ENCODE results near the gene LCA5L. TPM values are rescaled to one million over a fixed set of nuclear protein-coding genes. Genes with fewer than 3 reads are reported as not detected.

Gene LCA5L
- total RNA-seq, 1 donor from 2014 or later: 1.1 TPM

GRCh38 chr21:39366563-39366962 is 79.0 kb downstream of the LCA5L start:
- Mint-ChIP-seq H3K9me3 (ENCODE audit: unreplicated experiment) (peaks cover 6% of the 10 kb centered on the region), H3K27me3 (ENCODE audit: unreplicated experiment) (peaks cover 18% of the 10 kb centered on the region), H3K27ac (ENCODE audit: unreplicated experiment) (no peak overlapping the region), H3K4me1 (ENCODE audit: unreplicated experiment) (peaks cover 9% of the 10 kb centered on the region), H3K4me3 (ENCODE audit: unreplicated experiment) (no peak overlapping the region), H3K36me3 (ENCODE audit: unreplicated experiment) (no peaks in the 10 kb centered on the region)
- TF ChIP-seq CTCF (IDR thresholded peaks at IDR 0.05): no peak
- no peak for DNase-seq (ENCODE audit: extremely low spot score, unreplicated experiment)

- H3K4me3 Mint-ChIP-seq (ENCODE audit: unreplicated experiment): no peak overlapping the region
- no peak for TF ChIP-seq CTCF (IDR thresholded peaks at IDR 0.05)
- no peak for DNase-seq (ENCODE audit: extremely low spot score, unreplicated experiment)
- peaks cover 9% of the 10 kb centered on the region for H3K4me1 Mint-ChIP-seq (ENCODE audit: unreplicated experiment)
- peaks cover 9% of the 10 kb centered on the region for H3K27me3 Mint-ChIP-seq (ENCODE audit: unreplicated experiment)
- H3K27ac Mint-ChIP-seq (ENCODE audit: unreplicated experiment): no peak overlapping the region
- H3K9me3 Mint-ChIP-seq (ENCODE audit: unreplicated experiment): peaks cover 6% of the 10 kb centered on the region
- no peaks in the 10 kb centered on the region for H3K36me3 Mint-ChIP-seq (ENCODE audit: unreplicated experiment)
These were observed 80.6 kb downstream of the LCA5L start for GRCh38 chr21:39364949-39365348.

- peaks cover 6% of the 10 kb centered on the region for H3K9me3 Mint-ChIP-seq (ENCODE audit: unreplicated experiment)
- no peaks in the 10 kb centered on the region for H3K36me3 Mint-ChIP-seq (ENCODE audit: unreplicated experiment)
- no peak for TF ChIP-seq CTCF (IDR thresholded peaks at IDR 0.05)
- DNase-seq (ENCODE audit: extremely low spot score, unreplicated experiment): no peak
- H3K4me1 Mint-ChIP-seq (ENCODE audit: unreplicated experiment): peaks cover 9% of the 10 kb centered on the region
- no peak overlapping the region for H3K4me3 Mint-ChIP-seq (ENCODE audit: unreplicated experiment)
- H3K27me3 Mint-ChIP-seq (ENCODE audit: unreplicated experiment): peaks cover 10% of the 10 kb centered on the region
- H3K27ac Mint-ChIP-seq (ENCODE audit: unreplicated experiment): no peak overlapping the region
These were observed 81.7 kb downstream of the LCA5L start for GRCh38 chr21:39363607-39364555.

- no peak for TF ChIP-seq CTCF (IDR thresholded peaks at IDR 0.05)
- peaks cover 5% of the 10 kb centered on the region for H3K9me3 Mint-ChIP-seq (ENCODE audit: unreplicated experiment)
- H3K4me1 Mint-ChIP-seq (ENCODE audit: unreplicated experiment): peaks cover 9% of the 10 kb centered on the region
- no peak for DNase-seq (ENCODE audit: extremely low spot score, unreplicated experiment)
- H3K27me3 Mint-ChIP-seq (ENCODE audit: unreplicated experiment): peaks cover 10% of the 10 kb centered on the region
- H3K36me3 Mint-ChIP-seq (ENCODE audit: unreplicated experiment): no peaks in the 10 kb centered on the region
- no peak overlapping the region for H3K27ac Mint-ChIP-seq (ENCODE audit: unreplicated experiment)
- no peak overlapping the region for H3K4me3 Mint-ChIP-seq (ENCODE audit: unreplicated experiment)
These were observed 82.8 kb downstream of the LCA5L start for GRCh38 chr21:39362733-39363132.

GRCh38 chr21:39359382-39359781 is 86.2 kb downstream of the LCA5L start:
- Mint-ChIP-seq H3K27ac (ENCODE audit: unreplicated experiment) (no peak overlapping the region), H3K27me3 (ENCODE audit: unreplicated experiment) (peaks cover 19% of the 10 kb centered on the region), H3K4me3 (ENCODE audit: unreplicated experiment) (no peak overlapping the region), H3K36me3 (ENCODE audit: unreplicated experiment) (no peaks in the 10 kb centered on the region), H3K9me3 (ENCODE audit: unreplicated experiment) (no peaks in the 10 kb centered on the region), H3K4me1 (ENCODE audit: unreplicated experiment) (peaks cover 4% of the 10 kb centered on the region)
- TF ChIP-seq CTCF (IDR thresholded peaks at IDR 0.05): no peak
- DNase-seq (ENCODE audit: extremely low spot score, unreplicated experiment): no peak
